OCI-LY7 (cell line): ENCODE measurements around the gene EIF4G1. TPM values are rescaled to one million over a fixed set of nuclear protein-coding genes. Genes with fewer than 3 reads are reported as not detected.
"Not testable (repeated sequence)": the region's sequence is repeated elsewhere in the genome, so short reads cannot be mapped to it uniquely, and the experiment has no call there.

Source experiments
- Bru-seq: library from RNA; stranded (reverse); fragments of 400-500 nt; gene quantifications from one replicate; lab custom pipeline; 2021; lab: Mats Ljungman, UMichigan
- BruChase-seq, 2 experiments: library from RNA; stranded (reverse); fragments of 400-500 nt; gene quantifications; one replicate each; lab custom pipeline; 2021; lab: Mats Ljungman, UMichigan
- BruUV-seq: library from RNA; stranded (reverse); fragments of 400-500 nt; replicated peaks from 2 replicates; lab custom pipeline; 2021; lab: Mats Ljungman, UMichigan
- CTCF ChIA-PET: fragments of 300-600 bp; sonication (Branson Sonifier 250); formaldehyde crosslinking; loops from one replicate; lab custom pipeline; 2022; ENCODE audit warnings: antibody characterized with exemption; ENCODE audit not compliant: unreplicated experiment; lab: Charles Lee
- POLR2A ChIA-PET: fragments of 300-600 bp; sonication (Branson Sonifier 250); formaldehyde crosslinking; loops from one replicate; lab custom pipeline; 2022; ENCODE audit warnings: antibody characterized with exemption; lab: Charles Lee
- DNase-seq: peaks from one replicate; pipeline ENCODE4 v3.0.0-alpha.2; 2015; ENCODE audit warnings: low spot score
- H2AFZ ChIP-seq: fragments of 200-600 bp; sonication (generic), shearing (Covaris generic); 2 replicates; pipeline ENCODE4 v1.6.1; 2014; ENCODE audit warnings: mild to moderate bottlenecking, antibody characterized with exemption, low read length, moderate library complexity
- H3K27ac ChIP-seq: fragments of 200-600 bp; sonication (generic); 2 replicates; pipeline ENCODE4 v1.5.1; 2014; ENCODE audit warnings: mixed run types, low read depth, mild to moderate bottlenecking, moderate library complexity, low read length, inconsistent platforms; ENCODE audit not compliant: poor library complexity, severe bottlenecking
- H3K36me3 ChIP-seq: fragments of 200-600 bp; sonication (generic); 2 replicates; pipeline ENCODE4 v1.6.1; 2014; ENCODE audit warnings: mild to moderate bottlenecking, antibody characterized with exemption, low read length, moderate library complexity, mixed read lengths; ENCODE audit not compliant: insufficient read depth
- H3K4me1 ChIP-seq: fragments of 200-600 bp; sonication (generic); 2 replicates; pipeline ENCODE4 v1.5.1; 2014; ENCODE audit warnings: mild to moderate bottlenecking, low read length; ENCODE audit not compliant: insufficient read depth, poor library complexity, severe bottlenecking
- H3K4me2 ChIP-seq: fragments of 200-600 bp; sonication (generic); 2 replicates; pipeline ENCODE4 v1.6.1; 2014; ENCODE audit warnings: mild to moderate bottlenecking, low read length
- H3K4me3 ChIP-seq: fragments of 200-600 bp; sonication (generic); 2 replicates; pipeline ENCODE4 v1.5.1; 2014; ENCODE audit warnings: mild to moderate bottlenecking, low read depth, low read length; ENCODE audit not compliant: poor library complexity, severe bottlenecking
- H3K79me2 ChIP-seq: fragments of 200-600 bp; sonication (generic); 2 replicates; pipeline ENCODE4 v1.6.1; 2016; ENCODE audit warnings: low read depth, mild to moderate bottlenecking, low read length, moderate library complexity, mixed read lengths; ENCODE audit not compliant: insufficient read depth
- H3K9me2 ChIP-seq: fragments of 200-600 bp; sonication (generic); 2 replicates; pipeline ENCODE4 v1.6.1; 2016; ENCODE audit warnings: mild to moderate bottlenecking, low read length, mixed read lengths; ENCODE audit not compliant: insufficient read depth
- H3K9me3 ChIP-seq: fragments of 200-600 bp; sonication (generic); 2 replicates; pipeline ENCODE4 v1.6.1; 2014; ENCODE audit warnings: mild to moderate bottlenecking, mixed run types, low read length, mixed read lengths
- H4K20me1 ChIP-seq: fragments of 200-600 bp; sonication (generic); 2 replicates; pipeline ENCODE4 v1.6.1; 2014; ENCODE audit warnings: mild to moderate bottlenecking, antibody characterized with exemption, low read length, moderate library complexity, mixed read lengths; ENCODE audit not compliant: insufficient read depth
- CTCF ChIP-seq: fragments of 200-600 bp; sonication (generic); conservative IDR thresholded peaks from 2 replicates; pipeline ENCODE4 v1.5.1; 2014; ENCODE audit warnings: mild to moderate bottlenecking, antibody characterized with exemption, low read length, moderate library complexity, mixed read lengths
- EZH2phosphoT487 ChIP-seq: fragments of 200-600 bp; sonication (generic); IDR thresholded peaks from 2 replicates; pipeline ENCODE4 v1.6.1; 2018; ENCODE audit warnings: low read depth, borderline replicate concordance, mild to moderate bottlenecking, mixed run types, antibody characterized with exemption, low read length, moderate library complexity, mixed read lengths
- intact Hi-C: fragments of 100-400 bp; cut with micrococcal nuclease; formaldehyde crosslinking; loops from one replicate; pipeline ENCODE4 v1.10.0; 2022; ENCODE audit not compliant: unreplicated experiment
- long read RNA-seq: library from polyadenylated mRNA; stranded (forward); transcript quantifications from one replicate; pipeline ENCODE4 v2.0.0, GENCODE V29; 2022
- total RNA-seq, 2 experiments: library from RNA; depleted of rRNA in 1 of 2; stranded (reverse); fragments of >200 nt in 1 of 2; shearing (Covaris generic) in 1 of 2; gene quantifications; 2 replicates each; pipeline ENCODE4 v1.2.3, GENCODE V29; 2014 to 2022

EIF4G1 gene
- total RNA-seq (2014; rRNA removed; shearing (Covaris generic)) (245 and 293 TPM in 2 replicates), total RNA-seq (2022) (350 and 412 TPM in 2 replicates), Bru-seq, nascent RNA (percentile 92 among the genes with signal in this experiment), BruChase-seq, experiment 1, labeled RNA remaining after a 6-hour chase (percentile 99 among the genes with signal in this experiment), BruChase-seq, experiment 2, labeled RNA remaining after a 2-hour chase (percentile 98 among the genes with signal in this experiment)
- long read RNA-seq, full-length matches to known transcripts: 187 of 680 reads
- long read RNA-seq, partial matches to known transcripts: 307 of 680 reads
- long read RNA-seq, other reads (novel, unspliced or antisense): 186 of 680 reads

- H2AFZ ChIP-seq: peak within 1 kb of the TSS; percentile 85
- no TSS peak for BruUV-seq
- H4K20me1 ChIP-seq: peaks cover 33% of the 10 kb centered on the region
- peaks cover 47% of the 10 kb centered on the region for H3K79me2 ChIP-seq
- no peak for TF ChIP-seq CTCF
- TF ChIP-seq EZH2phosphoT487: no peak
- intact Hi-C loops: loop anchor here (1.0 to 5.0 kb wide), 3 partner anchors 15 to 157 kb away; partner anchors contain the start of genes DVL3 and PSMD2
- no peaks in the 10 kb centered on the region for H3K9me2 ChIP-seq
- H3K4me2 ChIP-seq: peak within 1 kb of the TSS; percentile 100
- peak within 1 kb of the TSS; percentile 97 for H3K4me3 ChIP-seq
- H3K36me3 ChIP-seq: peaks cover 52% of the 10 kb centered on the region
- H3K27ac ChIP-seq: peak within 1 kb of the TSS; percentile 62
- ChIA-PET POLR2A (no interaction called here), CTCF (no interaction called here)
- no peaks in the 10 kb centered on the region for H3K9me3 ChIP-seq
- peak; percentile 94 for DNase-seq
- peaks cover 25% of the 10 kb centered on the region for H3K4me1 ChIP-seq
These were observed at the start of gene EIF4G1 for GRCh38 chr3:184314363-184314699. Gene EIF4G1, plus strand, starts transcription at chr3:184314606. Its CDS starts 1,191 bp downstream, at chr3:184315797.

GRCh38 chr3:184267249-184267648 is 47.2 kb upstream of the EIF4G1 start:
- H3K4me3 ChIP-seq, H3K9me2 ChIP-seq, BruUV-seq, POLR2A ChIA-PET, CTCF ChIA-PET, H3K4me2 ChIP-seq, H3K36me3 ChIP-seq, H3K79me2 ChIP-seq, intact Hi-C loops, H3K27ac ChIP-seq, H3K4me1 ChIP-seq, H2AFZ ChIP-seq, H4K20me1 ChIP-seq, H3K9me3 ChIP-seq, DNase-seq: not testable (repeated sequence)

- no peak overlapping the region for H3K27ac ChIP-seq
- no peaks in the 10 kb centered on the region for H3K9me3 ChIP-seq
- no peaks in the 10 kb centered on the region for H3K36me3 ChIP-seq
- no peak for DNase-seq
- H3K4me1 ChIP-seq: no peaks in the 10 kb centered on the region
- BruUV-seq: no TSS peak
- H3K9me2 ChIP-seq: no peaks in the 10 kb centered on the region
- H2AFZ ChIP-seq: no peak overlapping the region
- no peaks in the 10 kb centered on the region for H4K20me1 ChIP-seq
- H3K79me2 ChIP-seq: no peaks in the 10 kb centered on the region
- intact Hi-C loops: no loop called here
- ChIA-PET POLR2A (interaction anchor here (0.6 to 0.7 kb wide), 2 partner anchors 86 to 312 kb away, joined by 4 read pairs; partner anchors contain the start of gene ABCF3), CTCF (no interaction called here)
- TF ChIP-seq CTCF (no peak), EZH2phosphoT487 (no peak)
- no peak overlapping the region for H3K4me3 ChIP-seq
- no peak overlapping the region for H3K4me2 ChIP-seq
These were observed 42.1 kb upstream of the EIF4G1 start for GRCh38 chr3:184272269-184272668.
